SU-DHL-6 (cell line): ENCODE measurements around the gene RNF220.

Experiments
- CTCF ChIP-seq: fragments of 200-600 bp; sonication (generic); IDR thresholded peaks from one replicate; pipeline ENCODE4 v1.5.1; 2017; ENCODE audit warnings: antibody characterized with exemption, mild to moderate bottlenecking, low read length, moderate library complexity; ENCODE audit not compliant: insufficient read depth, poor library complexity, severe bottlenecking
- EZH2phosphoT487 ChIP-seq: fragments of 200-600 bp; sonication (generic), shearing (Covaris generic); conservative IDR thresholded peaks from 2 replicates; pipeline ENCODE4 v1.6.1; 2018; ENCODE audit warnings: mild to moderate bottlenecking, antibody characterized with exemption, low read length, moderate library complexity, mixed read lengths

- TF ChIP-seq CTCF (no peak), EZH2phosphoT487 (no peak)
These were observed 226.2 kb downstream of the RNF220 start for GRCh38 chr1:44631333-44631646.
